Neuronal stem cell (in vitro differentiated cells): ENCODE measurements around the gene TAF1A. TPM values are rescaled to one million over a fixed set of nuclear protein-coding genes. Genes with fewer than 3 reads are reported as not detected.

Experiments
- DNase-seq: peaks from one replicate; pipeline ENCODE4 v3.0.0-alpha.2; 2013; ENCODE audit warnings: low spot score
- H2AFZ ChIP-seq: one replicate; pipeline ENCODE4 v1.6.1; 2013; ENCODE audit warnings: mild to moderate bottlenecking, low read length, inconsistent platforms
- H2AK5ac ChIP-seq: 2 replicates; pipeline ENCODE4 v1.6.1; 2013; ENCODE audit warnings: low read depth, mild to moderate bottlenecking, inconsistent platforms, low read length, moderate library complexity, mixed read lengths
- H2BK120ac ChIP-seq: 2 replicates; pipeline ENCODE4 v1.6.1; 2013; ENCODE audit warnings: low read depth, mild to moderate bottlenecking, inconsistent platforms, low read length, moderate library complexity, mixed read lengths
- H2BK12ac ChIP-seq: one replicate; pipeline ENCODE4 v1.6.1; 2013; ENCODE audit warnings: low read length, inconsistent platforms
- H2BK15ac ChIP-seq: 2 replicates; pipeline ENCODE4 v1.6.1; 2013; ENCODE audit warnings: mild to moderate bottlenecking, low read length, inconsistent platforms, mixed read lengths
- H2BK5ac ChIP-seq: one replicate; pipeline ENCODE4 v1.6.1; 2013; ENCODE audit warnings: inconsistent platforms, mild to moderate bottlenecking, low read length, moderate library complexity
- H3K14ac ChIP-seq: one replicate; pipeline ENCODE4 v1.6.1; 2013; ENCODE audit warnings: low read length, inconsistent platforms
- H3K18ac ChIP-seq: 2 replicates; pipeline ENCODE4 v1.6.1; 2013; ENCODE audit warnings: low read length, inconsistent platforms
- H3K23ac ChIP-seq: 2 replicates; pipeline ENCODE4 v1.6.1; 2013; ENCODE audit warnings: low read depth, mild to moderate bottlenecking, mixed read lengths, low read length, inconsistent platforms; ENCODE audit not compliant: poor library complexity
- H3K27ac ChIP-seq: replicated peaks from 3 replicates; pipeline ENCODE4 v1.5.1; 2013; ENCODE audit warnings: low read length, inconsistent platforms
- H3K27me3 ChIP-seq, 3 experiments: 2 replicates each; pipeline ENCODE4 v1.6.1; 2013; ENCODE audit warnings: low read length in 3 of 3, mild to moderate bottlenecking in 2 of 3, inconsistent platforms in 1 of 3, low read depth in 1 of 3, mixed read lengths in 1 of 3, moderate library complexity in 1 of 3; ENCODE audit not compliant: control insufficient read depth in 3 of 3, insufficient read depth in 3 of 3
- H3K36me3 ChIP-seq, 2 donors: replicated peaks in 1 of 2; 2 replicates each; pipeline ENCODE4 v1.6.1; 2013; ENCODE audit warnings: low read length in 2 of 2; ENCODE audit not compliant: control insufficient read depth in 2 of 2, insufficient read depth in 2 of 2
- H3K4ac ChIP-seq: 2 replicates; pipeline ENCODE4 v1.6.1; 2013; ENCODE audit warnings: inconsistent platforms, mild to moderate bottlenecking, low read length, moderate library complexity
- H3K4me1 ChIP-seq, 2 donors: 1 replicate in 1 of 2; 2 replicates in 1 of 2; pipeline ENCODE4 v1.6.1; 2013; ENCODE audit warnings: low read length in 2 of 2, low read depth in 1 of 2; ENCODE audit not compliant: control insufficient read depth in 2 of 2, insufficient read depth in 1 of 2
- H3K4me2 ChIP-seq: one replicate; pipeline ENCODE4 v1.6.1; 2013; ENCODE audit warnings: mild to moderate bottlenecking, low read length, inconsistent platforms; ENCODE audit not compliant: insufficient read depth, poor library complexity, severe bottlenecking
- H3K4me3 ChIP-seq, 2 donors: 2 replicates each; pipeline ENCODE4 v1.5.1; 2013; ENCODE audit warnings: low read length in 2 of 2, mild to moderate bottlenecking in 2 of 2, inconsistent platforms in 1 of 2, moderate library complexity in 1 of 2
- H3K79me1 ChIP-seq: one replicate; pipeline ENCODE4 v1.6.1; 2013; ENCODE audit warnings: low read depth, mild to moderate bottlenecking, inconsistent platforms, low read length, moderate library complexity
- H3K9ac ChIP-seq: one replicate; pipeline ENCODE4 v1.6.1; 2013; ENCODE audit warnings: mild to moderate bottlenecking, low read depth, low read length, inconsistent platforms; ENCODE audit not compliant: poor library complexity
- H3K9me3 ChIP-seq, 2 donors: replicated peaks in 1 of 2; 2 replicates each; pipeline versions ENCODE3 to v1.6.1; 2013; ENCODE audit warnings: low read length in 2 of 2, mild to moderate bottlenecking in 2 of 2, inconsistent platforms in 1 of 2, low read depth in 1 of 2, mixed read lengths in 1 of 2, moderate library complexity in 1 of 2; ENCODE audit not compliant: control insufficient read depth in 2 of 2, insufficient read depth in 1 of 2
- H4K8ac ChIP-seq: one replicate; pipeline ENCODE4 v1.6.1; 2013; ENCODE audit warnings: low read depth, mild to moderate bottlenecking, inconsistent platforms, low read length, moderate library complexity
- H4K91ac ChIP-seq: one replicate; pipeline ENCODE4 v1.6.1; 2013; ENCODE audit warnings: low read length, low read depth, mild to moderate bottlenecking, inconsistent platforms; ENCODE audit not compliant: poor library complexity
- WGBS, 2 donors: extraction: QIAGEN DNeasy Blood & Tissue Kit; methylation state at CpG; one replicate each; pipeline ENCODE4 v1.1.7; 2013; ENCODE audit warnings: missing lambda C conversion rate in 2 of 2, mixed read lengths in 1 of 2; ENCODE audit not compliant: insufficient read length in 2 of 2, insufficient replicate concordance in 1 of 2; ENCODE audit errors: extremely low coverage in 2 of 2; 5-methylcytosine and 5-hydroxymethylcytosine counted together
- polyA plus RNA-seq, 2 experiments: library from polyadenylated mRNA; stranded (reverse); fragments of 200-250 nt; gene quantifications; one replicate each; pipeline ENCODE4 v1.2.3, GENCODE V29; 2013

TAF1A gene
- 17.2 TPM for polyA plus RNA-seq (2013, experiment 1 of 2)
- polyA plus RNA-seq (2013, experiment 2 of 2): 17.1 TPM

- peak within 1 kb of the TSS; percentile 62 for H3K27ac ChIP-seq
Observed at GRCh38 chr1:222589462-222590302, at the start of gene TAF1A. Gene TAF1A (minus strand): TSS chr1:222589933.

GRCh38 chr1:222634180-222635013, 44.7 kb upstream of the TAF1A start:
- no peak overlapping the region for H4K91ac ChIP-seq
- no peak overlapping the region for H3K9ac ChIP-seq
- peak; percentile 82 for DNase-seq
- no peak overlapping the region for H2BK120ac ChIP-seq
- no peak overlapping the region for H3K14ac ChIP-seq
- no peak overlapping the region for H3K18ac ChIP-seq
- H2BK12ac ChIP-seq: no peak overlapping the region
- no peaks in the 10 kb centered on the region for H3K4me1 ChIP-seq
- H3K4ac ChIP-seq: no peak overlapping the region
- WGBS, 2 donors: no CpG with 5 or more reads among the region's 7 CpGs
- no peak overlapping the region for H2AK5ac ChIP-seq
- H3K23ac ChIP-seq: no peak overlapping the region
- no peak overlapping the region for H2BK5ac ChIP-seq
- H3K9me3 ChIP-seq: no peaks in the 10 kb centered on the region
- H3K27me3 ChIP-seq: no peaks in the 10 kb centered on the region
- peaks cover 4% of the 10 kb centered on the region for H3K79me1 ChIP-seq
- H3K36me3 ChIP-seq: peaks cover 18 to 93% of the 10 kb centered on the region in 2 donors
- H4K8ac ChIP-seq: no peak overlapping the region
- no peak overlapping the region for H3K27ac ChIP-seq
- H3K4me2 ChIP-seq: no peak overlapping the region
- H2BK15ac ChIP-seq: no peak overlapping the region
- no peak overlapping the region for H2AFZ ChIP-seq
- no peak overlapping the region for H3K4me3 ChIP-seq

More at GRCh38 chr1:222589462-222590302, at the start of gene TAF1A:
- DNase-seq: peak; percentile 59
- H2BK5ac ChIP-seq: no peak within 1 kb of the TSS
- H3K4me1 ChIP-seq: peaks cover 0 to 3% of the 10 kb centered on the region in 2 donors
- H3K23ac ChIP-seq: no peak within 1 kb of the TSS
- H3K18ac ChIP-seq: no peak within 1 kb of the TSS
- H2AK5ac ChIP-seq: no peak within 1 kb of the TSS
- H3K27me3 ChIP-seq: no peaks in the 10 kb centered on the region
- H3K14ac ChIP-seq: no peak within 1 kb of the TSS
- H2BK15ac ChIP-seq: no peak within 1 kb of the TSS
- no peak within 1 kb of the TSS for H3K4ac ChIP-seq
- H2BK12ac ChIP-seq: no peak within 1 kb of the TSS
- peak within 1 kb of the TSS; percentile 69 for H3K4me2 ChIP-seq
- no CpG with 5 or more reads among the region's 41 CpGs for WGBS, 2 donors
- H2BK120ac ChIP-seq: no peak within 1 kb of the TSS
- peaks cover 3 to 36% of the 10 kb centered on the region in 2 donors for H3K36me3 ChIP-seq
- no peak within 1 kb of the TSS for H4K8ac ChIP-seq
- no peak within 1 kb of the TSS for H3K9ac ChIP-seq
- no peaks in the 10 kb centered on the region for H3K9me3 ChIP-seq
- H4K91ac ChIP-seq: no peak within 1 kb of the TSS
- peak within 1 kb of the TSS; percentile 92 for H2AFZ ChIP-seq
- H3K79me1 ChIP-seq: peaks cover 2% of the 10 kb centered on the region
- H3K4me3 ChIP-seq: peak within 1 kb of the TSS; percentile 75 to 90

- no peak overlapping the region for H3K4me2 ChIP-seq
- no peak overlapping the region for H3K14ac ChIP-seq
- H4K8ac ChIP-seq: no peak overlapping the region
- no peak overlapping the region for H4K91ac ChIP-seq
- H3K27me3 ChIP-seq: no peaks in the 10 kb centered on the region
- no peak overlapping the region for H2AFZ ChIP-seq
- H3K4me1 ChIP-seq: no peaks in the 10 kb centered on the region
- no peak overlapping the region for H3K23ac ChIP-seq
- H3K9ac ChIP-seq: no peak overlapping the region
- H3K18ac ChIP-seq: no peak overlapping the region
- H3K4me3 ChIP-seq: no peak overlapping the region
- no peak overlapping the region for H2BK5ac ChIP-seq
- H2AK5ac ChIP-seq: no peak overlapping the region
- no peak overlapping the region for H2BK15ac ChIP-seq
- peaks cover 1% of the 10 kb centered on the region for H3K79me1 ChIP-seq
- WGBS, 2 donors: no CpG with 5 or more reads among the region's 2 CpGs
- no peak overlapping the region for H2BK120ac ChIP-seq
- no peaks in the 10 kb centered on the region for H3K9me3 ChIP-seq
- peaks cover 20 to 93% of the 10 kb centered on the region in 2 donors for H3K36me3 ChIP-seq
- H3K4ac ChIP-seq: no peak overlapping the region
- no peak overlapping the region for H2BK12ac ChIP-seq
- no peak overlapping the region for H3K27ac ChIP-seq
- no peak for DNase-seq
Observed at GRCh38 chr1:222632749-222633148, 43.0 kb upstream of the TAF1A start.
